Body of pancreas (tissue), 4 donors: Measurements from ENCODE around the gene RDH8. TPM values are rescaled to one million over a fixed set of nuclear protein-coding genes. Genes with fewer than 3 reads are reported as not detected.

Experiments used
- ATAC-seq: fragments of 150-250 bp; one replicate; pipeline ENCODE4 v1.9.1; 2016
- DNase-seq, 4 donors: peaks; one replicate each; pipeline ENCODE4 v3.0.0-alpha.2; 2019
- H3K27ac ChIP-seq, 4 donors: fragments of 200-600 bp; sonication (generic); 1 replicate in 3 of 4; 2 replicates in 1 of 4; pipeline versions ENCODE4 v1.5.1 to v1.6.1; 2016 to 2019; ENCODE audit warnings: mild to moderate bottlenecking in 1 of 4, mixed read lengths in 1 of 4, moderate library complexity in 1 of 4
- H3K27me3 ChIP-seq, 2 donors: fragments of 200-600 bp; sonication (generic); one replicate each; pipeline ENCODE4 v1.6.0; 2016; ENCODE audit warnings: mild to moderate bottlenecking in 1 of 2
- H3K36me3 ChIP-seq, 2 donors: fragments of 200-600 bp; sonication (generic); replicated peaks in 1 of 2; 2 replicates each; pipeline ENCODE4 v1.5.1; 2016; ENCODE audit warnings: low read depth in 2 of 2; ENCODE audit not compliant: insufficient read depth in 1 of 2
- H3K4me1 ChIP-seq: fragments of 200-600 bp; sonication (generic); one replicate; pipeline ENCODE4 v1.6.0; 2016
- H3K4me3 ChIP-seq, 2 donors: fragments of 200-600 bp; sonication (generic); 1 replicate in 1 of 2; 2 replicates in 1 of 2; pipeline ENCODE4 v1.5.1; 2016 to 2019
- H3K9me3 ChIP-seq, 3 donors: fragments of 200-600 bp; sonication (generic); 1 replicate in 2 of 3; 2 replicates in 1 of 3; pipeline ENCODE4 v1.5.1; 2016
- CTCF ChIP-seq, 7 experiments: fragments of 450-650 bp in 4 of 7; fragments of 200-600 bp in 3 of 7; sonication (generic) in 3 of 7; IDR thresholded peaks; one replicate each; pipeline ENCODE4 v1.5.1; 2016 to 2019; ENCODE audit warnings: antibody characterized with exemption in 7 of 7
- POLR2A ChIP-seq, 3 donors: fragments of 450-650 bp; IDR thresholded peaks; one replicate each; pipeline ENCODE4 v1.6.1; 2016; ENCODE audit warnings: antibody characterized with exemption in 3 of 3, mild to moderate bottlenecking in 2 of 3
- WGBS, 2 donors: methylation state at CpG; one replicate each; pipeline ENCODE4 v1.1.5; 2017; 5-methylcytosine and 5-hydroxymethylcytosine counted together
- intact Hi-C: fragments of 100-400 bp; cut with DNase I; formaldehyde crosslinking; loops from one replicate; pipeline ENCODE4 v1.15.1; 2023
- total RNA-seq, 2 donors: library from RNA; depleted of rRNA; stranded (reverse); fragments of >200 nt; gene quantifications; one replicate each; pipeline ENCODE4 v1.1.0, GENCODE V29; 2016

The RDH8 gene
- total RNA-seq, 2 donors from 2014 or later: not detected

- no peak for DNase-seq
- ATAC-seq: no peak
These were observed 31.6 kb upstream of the RDH8 start for GRCh38 chr19:9981406-9982260.

GRCh38 chr19:9986787-9987281, 26.4 kb upstream of the RDH8 start:
- ATAC-seq: peak; percentile 62
- 43 to 59% methylated on average over 4 to 8 of the region's 8 CpGs for WGBS, 2 donors
- intact Hi-C loops: no loop called here

More at GRCh38 chr19:9981406-9982260, 31.6 kb upstream of the RDH8 start:
- Histone ChIP-seq H3K27ac (no peak overlapping the region), H3K4me1 (no peaks in the 10 kb centered on the region), H3K36me3 (no peaks in the 10 kb centered on the region), H3K9me3 (no peaks in the 10 kb centered on the region), H3K4me3 (no peak overlapping the region), H3K27me3 (no peaks in the 10 kb centered on the region)
- TF ChIP-seq POLR2A (IDR thresholded peaks at IDR 0.05) (no peak), CTCF (IDR thresholded peaks at IDR 0.05) (no peak)
- intact Hi-C loops: no loop called here
- 72 to 74% methylated on average over 8 of the region's 8 CpGs for WGBS, 2 donors

GRCh38 chr19:9989504-9989903, 23.8 kb upstream of the RDH8 start:
- DNase-seq (no peak), ATAC-seq (no peak)
- H3K27me3 ChIP-seq: no peaks in the 10 kb centered on the region
- H3K9me3 ChIP-seq: no peaks in the 10 kb centered on the region
- H3K36me3 ChIP-seq: no peaks in the 10 kb centered on the region
- H3K4me1 ChIP-seq: no peaks in the 10 kb centered on the region
- WGBS, 2 donors: 66 to 71% methylated on average over 3 of the region's 3 CpGs
- no peak overlapping the region for H3K27ac ChIP-seq
- intact Hi-C loops: no loop called here
- no peak overlapping the region for H3K4me3 ChIP-seq
- no peak for TF ChIP-seq CTCF (IDR thresholded peaks at IDR 0.05)
- no peak for TF ChIP-seq POLR2A (IDR thresholded peaks at IDR 0.05)

More at GRCh38 chr19:9986787-9987281, 26.4 kb upstream of the RDH8 start:
- Histone ChIP-seq H3K36me3 (no peaks in the 10 kb centered on the region), H3K27ac (peak overlapping the region in 1 of 4 donors; percentile 17), H3K27me3 (no peaks in the 10 kb centered on the region), H3K9me3 (no peaks in the 10 kb centered on the region), H3K4me3 (no peak overlapping the region), H3K4me1 (no peaks in the 10 kb centered on the region)
- TF ChIP-seq POLR2A (IDR thresholded peaks at IDR 0.05): no peak
- TF ChIP-seq CTCF (IDR thresholded peaks at IDR 0.05): no peak
- peak in 3 of 4 donors; percentile 18 to 45 (median 24) for DNase-seq

GRCh38 chr19:9991425-9992191, 21.7 kb upstream of the RDH8 start:
- no peak for ATAC-seq
- H3K4me1 ChIP-seq: no peaks in the 10 kb centered on the region
- intact Hi-C loops: no loop called here
- H3K27me3 ChIP-seq: no peaks in the 10 kb centered on the region
- WGBS, 2 donors: 42 to 53% methylated on average over 11 of the region's 11 CpGs
- no peaks in the 10 kb centered on the region for H3K36me3 ChIP-seq
- no peak overlapping the region for H3K27ac ChIP-seq
- no peaks in the 10 kb centered on the region for H3K9me3 ChIP-seq
- DNase-seq: no peak
- H3K4me3 ChIP-seq: no peak overlapping the region
- TF ChIP-seq CTCF (IDR thresholded peaks at IDR 0.05) (no peak), POLR2A (IDR thresholded peaks at IDR 0.05) (no peak)
